Astrocyte (in vitro differentiated cells and primary cell): ENCODE data around the gene NPAS3.

ENCODE experiments used
- EZH2 ChIP-seq: IDR thresholded peaks from 2 replicates; pipeline ENCODE4 v1.6.1; 2012; ENCODE audit warnings: mild to moderate bottlenecking, low read length, inconsistent platforms; ENCODE audit not compliant: insufficient read depth
- TF ChIP-seq, protein P1 (sequence below): IDR thresholded peaks from 2 replicates; pipeline ENCODE4 v1.5.1; 2011; ENCODE audit warnings: low read depth, mild to moderate bottlenecking, inconsistent platforms, low read length, moderate library complexity; ENCODE audit not compliant: insufficient read depth

DNA sequence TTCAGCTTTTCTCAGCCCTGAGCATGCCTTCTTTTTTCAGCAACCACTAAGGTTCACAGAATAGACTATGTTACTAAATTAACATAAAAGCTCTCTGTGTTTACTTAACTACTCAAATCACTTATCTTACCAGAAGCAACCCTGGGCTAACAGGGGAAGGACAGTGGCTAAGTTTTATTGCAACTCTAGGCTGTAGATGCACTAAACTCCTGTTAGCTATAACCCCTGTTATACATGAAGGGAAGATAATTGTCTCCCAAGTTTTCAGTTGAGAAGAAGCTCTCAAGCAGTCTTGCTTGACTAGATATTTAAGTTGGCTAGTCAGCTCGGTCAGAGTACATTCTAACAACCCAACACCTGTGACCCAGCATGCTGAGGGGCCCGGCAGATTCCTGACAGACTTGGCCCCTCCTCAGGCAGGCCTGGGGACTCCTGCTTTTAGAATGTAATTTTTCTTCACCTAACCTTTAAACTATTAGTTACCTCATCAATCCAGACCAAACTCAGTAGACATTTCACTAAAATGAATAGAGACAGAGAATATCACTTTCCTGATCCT, 547.7 kb downstream of the NPAS3 start:
- TF ChIP-seq, protein P1, sequence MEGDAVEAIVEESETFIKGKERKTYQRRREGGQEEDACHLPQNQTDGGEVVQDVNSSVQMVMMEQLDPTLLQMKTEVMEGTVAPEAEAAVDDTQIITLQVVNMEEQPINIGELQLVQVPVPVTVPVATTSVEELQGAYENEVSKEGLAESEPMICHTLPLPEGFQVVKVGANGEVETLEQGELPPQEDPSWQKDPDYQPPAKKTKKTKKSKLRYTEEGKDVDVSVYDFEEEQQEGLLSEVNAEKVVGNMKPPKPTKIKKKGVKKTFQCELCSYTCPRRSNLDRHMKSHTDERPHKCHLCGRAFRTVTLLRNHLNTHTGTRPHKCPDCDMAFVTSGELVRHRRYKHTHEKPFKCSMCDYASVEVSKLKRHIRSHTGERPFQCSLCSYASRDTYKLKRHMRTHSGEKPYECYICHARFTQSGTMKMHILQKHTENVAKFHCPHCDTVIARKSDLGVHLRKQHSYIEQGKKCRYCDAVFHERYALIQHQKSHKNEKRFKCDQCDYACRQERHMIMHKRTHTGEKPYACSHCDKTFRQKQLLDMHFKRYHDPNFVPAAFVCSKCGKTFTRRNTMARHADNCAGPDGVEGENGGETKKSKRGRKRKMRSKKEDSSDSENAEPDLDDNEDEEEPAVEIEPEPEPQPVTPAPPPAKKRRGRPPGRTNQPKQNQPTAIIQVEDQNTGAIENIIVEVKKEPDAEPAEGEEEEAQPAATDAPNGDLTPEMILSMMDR: no peak
- TF ChIP-seq EZH2: no peak
